Activated naive CD8-positive, alpha-beta T cell treated with anti-CD3 and anti-CD28 coated beads for 36 hours (primary cell): ENCODE measurements around the gene PSORS1C1. TPM values are rescaled to one million over a fixed set of nuclear protein-coding genes. Genes with fewer than 3 reads are reported as not detected.
"Not testable (repeated sequence)": the region's sequence is repeated elsewhere in the genome, so short reads cannot be mapped to it uniquely, and the experiment has no call there.

Experiments
- DNase-seq: peaks from one replicate; pipeline ENCODE4 v3.0.0; 2021
- H3K27ac Mint-ChIP-seq: one replicate; pipeline ENCODE4 v1.8.0; 2022; ENCODE audit warnings: mild to moderate bottlenecking, moderate library complexity, mixed read lengths
- H3K27me3 Mint-ChIP-seq: one replicate; pipeline ENCODE4 v1.8.0; 2022; ENCODE audit warnings: mild to moderate bottlenecking, mixed read lengths
- H3K36me3 Mint-ChIP-seq: one replicate; pipeline ENCODE4 v1.8.0; 2021; ENCODE audit warnings: mild to moderate bottlenecking, mixed read lengths
- H3K4me1 Mint-ChIP-seq: one replicate; pipeline ENCODE4 v1.8.0; 2021; ENCODE audit warnings: mixed read lengths
- H3K4me3 Mint-ChIP-seq: one replicate; pipeline ENCODE4 v1.8.0; 2022; ENCODE audit warnings: mild to moderate bottlenecking, moderate library complexity, mixed read lengths
- H3K9me3 Mint-ChIP-seq: one replicate; pipeline ENCODE4 v1.8.0; 2022; ENCODE audit warnings: mixed read lengths
- total RNA-seq, 2 experiments: library from RNA; stranded (reverse); gene quantifications; one replicate each; pipeline ENCODE4 v1.2.3, GENCODE V29; 2021

PSORS1C1 gene
- total RNA-seq, 2 experiments from 2014 or later, result 0.19 TPM; not detected in 1

GRCh38 chr6:31186052-31186734 lies 71.6 kb downstream of the PSORS1C1 start:
- no peaks in the 10 kb centered on the region for H3K36me3 Mint-ChIP-seq
- H3K4me1 Mint-ChIP-seq, result peaks cover 2% of the 10 kb centered on the region
- H3K4me3 Mint-ChIP-seq, result no peak overlapping the region
- no peak for DNase-seq
- H3K27ac Mint-ChIP-seq, result no peak overlapping the region
- H3K9me3 Mint-ChIP-seq, result no peaks in the 10 kb centered on the region
- no peaks in the 10 kb centered on the region for H3K27me3 Mint-ChIP-seq

GRCh38 chr6:31187780-31188194 lies 73.2 kb downstream of the PSORS1C1 start:
- DNase-seq, result no peak
- Mint-ChIP-seq H3K4me3 (no peak overlapping the region), H3K4me1 (peaks cover 4% of the 10 kb centered on the region), H3K36me3 (no peaks in the 10 kb centered on the region), H3K9me3 (no peaks in the 10 kb centered on the region), H3K27me3 (no peaks in the 10 kb centered on the region), H3K27ac (no peak overlapping the region)

- not testable (repeated sequence) for H3K4me1 Mint-ChIP-seq, H3K27ac Mint-ChIP-seq, H3K36me3 Mint-ChIP-seq, H3K9me3 Mint-ChIP-seq, H3K27me3 Mint-ChIP-seq, H3K4me3 Mint-ChIP-seq, DNase-seq
These were observed 74.6 kb downstream of the PSORS1C1 start for GRCh38 chr6:31189223-31189622.

Other genes starting within 250 kb of the PSORS1C1 start
- gene DDR1, start 230.3 kb upstream of the PSORS1C1 start, total RNA-seq, result 10 to 100 TPM; 12.0 to 13.7 TPM
- gene GTF2H4, start 206.6 kb upstream of the PSORS1C1 start, total RNA-seq, result 10 to 100 TPM; 44.5 to 46.4 TPM
- 10 to 100 TPM; 79.5 to 80.9 TPM for gene VARS2, start 200.6 kb upstream of the PSORS1C1 start, total RNA-seq
- gene SFTA2, start 182.6 kb upstream of the PSORS1C1 start, total RNA-seq, result not detected
- gene MUCL3, start 173.8 kb upstream of the PSORS1C1 start, total RNA-seq, result not detected
- gene MUC21, start 131.1 kb upstream of the PSORS1C1 start, total RNA-seq, result not detected
- gene MUC22, start 104.3 kb upstream of the PSORS1C1 start, total RNA-seq, result not detected
- gene C6orf15, start 2.2 kb upstream of the PSORS1C1 start, total RNA-seq, result not detected
- not detected for gene CDSN, start 5.6 kb downstream of the PSORS1C1 start, total RNA-seq
- not detected for gene PSORS1C2, start 24.3 kb downstream of the PSORS1C1 start, total RNA-seq
- 10 to 100 TPM; 43.0 to 46.6 TPM for gene CCHCR1, start 43.0 kb downstream of the PSORS1C1 start, total RNA-seq
- 10 to 100 TPM; 86.1 to 89.8 TPM for gene TCF19, start 43.8 kb downstream of the PSORS1C1 start, total RNA-seq
- not detected for gene POU5F1, start 55.9 kb downstream of the PSORS1C1 start, total RNA-seq
- 100 to 1,000 TPM; 736 to 755 TPM for gene HLA-C, start 157.3 kb downstream of the PSORS1C1 start, total RNA-seq
- gene HLA-B, start 242.4 kb downstream of the PSORS1C1 start, total RNA-seq, result 1,000 to 10,000 TPM; 2,753 to 2,773 TPM